Smooth muscle cell of the brain vasculature (primary cell): ENCODE results near the gene PAK1IP1.
A peak's percentile ranks its signal among the peaks of the same experiment; 100 is the strongest.
"Not testable (repeated sequence)": the region's sequence is repeated elsewhere in the genome, so short reads cannot be mapped to it uniquely, and the experiment has no call there.

Experiments used
- DNase-seq: peaks from one replicate; pipeline ENCODE4 v3.0.0-alpha.2; 2012; ENCODE audit warnings: low read depth, low spot score

Gene PAK1IP1

DNA sequence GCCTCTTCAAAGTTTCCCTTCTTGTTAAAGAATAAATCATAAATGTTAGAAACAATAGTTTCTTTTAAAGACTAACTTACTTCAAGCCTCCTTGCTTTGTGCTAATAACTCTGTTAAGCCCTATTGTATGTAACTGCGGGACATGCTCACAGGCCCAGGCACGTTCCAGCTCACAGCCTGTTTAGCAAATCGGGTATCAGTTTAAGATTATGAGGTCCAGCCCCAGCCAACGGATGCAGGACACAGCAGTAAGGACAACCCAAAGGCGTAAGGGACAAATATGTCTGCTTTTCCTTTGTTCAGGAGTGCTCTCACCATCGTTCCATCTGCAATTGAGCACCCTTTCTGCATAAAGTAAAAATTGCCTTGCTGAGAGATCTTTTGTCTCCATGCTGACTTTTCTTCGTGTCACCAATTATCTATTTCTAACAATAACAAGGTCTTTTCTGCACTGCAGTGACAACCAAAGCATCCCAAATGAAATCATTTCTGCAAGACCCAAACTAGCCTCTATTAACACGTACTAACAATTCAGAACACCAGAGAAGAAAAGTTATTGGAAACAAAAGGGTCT is 1.7 kb upstream of the PAK1IP1 start:
- DNase-seq, result no peak

DNA sequence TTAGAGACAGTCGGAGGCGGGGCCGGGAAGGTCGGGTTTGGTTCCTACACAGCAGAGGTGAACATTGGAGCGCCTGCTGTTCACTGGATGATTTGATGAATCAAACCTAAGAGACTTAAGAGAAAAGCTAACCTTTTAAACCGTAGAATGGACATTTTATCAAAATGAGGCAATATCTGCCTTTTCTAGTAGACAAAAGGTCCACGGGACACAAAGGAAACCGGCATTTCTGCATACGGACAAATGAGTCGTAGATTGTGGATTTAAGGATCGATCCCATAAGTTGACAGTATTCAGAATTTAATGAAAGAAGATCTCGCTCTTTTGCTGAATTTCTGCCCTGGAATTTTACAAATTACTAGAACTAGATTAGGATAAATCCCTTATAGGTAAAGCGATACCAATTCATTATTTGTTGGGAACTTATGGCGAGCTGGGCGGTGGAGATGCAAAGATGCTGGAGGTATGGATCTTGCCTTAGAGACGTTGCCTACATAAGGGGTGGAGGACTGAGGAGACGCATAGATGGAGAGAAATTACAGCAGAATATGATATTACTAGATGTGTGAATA is 400 bp downstream of the PAK1IP1 start:
- no peak for DNase-seq

DNA sequence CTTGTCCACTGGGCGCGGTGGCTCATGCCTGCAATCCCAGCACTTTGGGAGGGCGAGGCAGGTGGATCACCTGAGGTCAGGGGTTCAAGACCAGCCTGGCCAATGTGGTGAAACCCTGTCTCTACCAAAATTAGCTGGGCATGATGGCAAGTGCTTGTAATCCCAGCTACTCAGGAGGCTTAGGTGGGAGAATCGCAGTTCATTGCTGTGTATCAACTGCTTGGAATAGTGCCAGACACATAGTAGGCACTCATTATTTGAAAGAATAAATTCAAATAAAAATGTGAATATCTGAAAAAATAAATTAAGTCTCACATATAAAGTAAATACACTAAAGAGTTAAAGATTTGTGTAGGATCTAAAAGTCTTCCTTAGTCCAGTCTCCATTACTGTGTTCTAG is 1.9 kb downstream of the PAK1IP1 start:
- DNase-seq, result no peak

DNA sequence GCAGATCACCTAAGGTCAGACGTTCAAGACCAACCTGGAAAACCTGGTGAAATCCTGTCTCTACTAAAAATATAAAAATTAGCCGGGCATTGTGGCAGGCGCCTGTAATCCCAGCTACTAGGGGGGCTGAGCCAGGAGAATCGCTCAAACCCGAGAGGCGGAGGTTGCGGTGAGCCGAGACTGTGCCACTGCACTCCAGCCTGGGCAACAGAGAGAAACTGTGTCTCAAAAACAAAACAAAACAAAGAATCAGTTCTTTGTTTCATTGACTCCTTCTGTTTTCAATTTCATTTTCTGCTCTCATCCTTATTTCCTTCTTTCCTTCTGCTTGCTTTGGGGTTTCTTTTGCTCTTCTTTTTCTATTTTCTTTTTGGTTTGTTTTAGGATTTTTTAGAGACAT is 19.2 kb downstream of the PAK1IP1 start:
- DNase-seq, result no peak

DNA sequence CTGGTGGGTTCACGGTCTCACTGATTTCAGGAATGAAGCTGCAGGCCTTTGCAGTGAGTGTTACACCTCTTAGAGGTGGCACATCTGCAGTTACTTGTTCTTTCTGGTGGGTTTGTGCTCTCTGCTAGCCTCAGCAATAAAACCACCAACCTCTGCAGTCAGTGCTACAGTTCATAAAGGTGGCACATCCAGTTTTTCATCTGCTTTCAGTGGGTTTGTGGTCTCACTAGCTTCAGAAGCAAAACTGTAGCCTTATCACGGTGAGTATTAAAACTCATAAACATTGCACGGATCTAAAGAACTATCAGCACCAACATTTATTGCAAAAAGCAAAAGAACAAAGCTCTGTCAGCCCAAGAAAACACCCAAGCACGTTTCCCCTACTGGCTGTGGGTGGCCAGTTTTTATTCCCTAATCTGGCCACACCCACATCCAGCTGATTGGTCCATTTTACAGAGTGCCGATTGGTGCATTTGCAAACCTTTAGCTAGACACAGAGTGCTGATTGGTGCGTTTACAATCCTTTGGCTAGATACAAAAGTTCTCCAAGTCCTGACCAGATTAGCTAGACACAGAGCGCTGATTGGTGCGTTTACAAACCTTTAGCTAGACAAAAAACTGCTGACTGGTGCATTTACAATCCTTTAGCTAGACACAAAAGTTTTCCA is 24.7 kb downstream of the PAK1IP1 start:
- no peak for DNase-seq

DNA sequence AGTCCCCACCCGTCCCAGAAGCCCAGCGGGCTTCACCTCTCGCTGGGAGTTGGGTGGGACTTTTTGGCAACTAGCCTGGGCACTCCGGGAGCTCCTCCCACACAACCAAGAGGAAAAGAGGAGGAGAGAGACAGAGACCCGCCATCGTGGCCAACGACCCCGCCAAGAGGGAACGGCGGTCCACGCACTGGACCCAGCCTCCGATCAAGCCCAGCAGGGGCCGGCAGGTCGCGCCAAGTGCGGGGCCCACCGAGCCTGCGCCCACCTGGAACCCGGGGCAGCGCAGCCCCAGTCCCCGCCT is 25.1 kb downstream of the PAK1IP1 start:
- no peak for DNase-seq

DNA sequence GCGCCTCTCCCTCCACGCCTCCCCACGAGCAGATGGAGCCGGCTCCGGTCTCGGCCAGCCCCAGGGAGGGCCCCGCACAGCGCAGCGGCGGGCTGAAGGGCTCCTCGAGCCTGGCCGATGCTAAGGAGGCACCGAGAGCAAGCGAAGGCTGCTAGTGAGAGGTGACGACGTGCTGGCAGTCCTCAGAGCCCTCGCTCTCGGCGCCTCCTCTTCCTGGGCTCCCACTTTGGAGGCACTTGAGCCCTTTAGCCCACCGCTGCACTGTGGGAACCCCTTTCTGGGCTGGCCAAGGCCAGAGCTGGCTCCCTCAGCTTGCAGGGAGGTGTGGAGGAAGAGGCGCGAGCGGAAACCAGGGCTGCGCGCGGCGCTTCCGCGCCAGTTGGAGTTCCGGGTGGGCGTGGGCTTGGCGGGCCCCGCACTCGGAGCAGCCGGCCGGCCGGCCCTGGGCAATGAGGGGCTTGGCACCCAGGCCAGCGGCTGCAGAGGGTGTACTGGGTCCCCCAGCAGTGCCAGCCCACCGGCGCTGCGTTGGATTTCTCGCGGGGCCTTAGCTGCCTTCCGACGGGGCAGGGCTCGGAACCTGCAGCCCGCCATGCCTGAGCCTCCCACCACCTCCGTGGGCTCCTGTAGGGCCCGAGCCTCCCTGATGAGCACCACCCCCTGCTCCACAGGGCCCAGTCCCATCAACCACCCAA is 25.6 kb downstream of the PAK1IP1 start:
- no peak for DNase-seq

DNA sequence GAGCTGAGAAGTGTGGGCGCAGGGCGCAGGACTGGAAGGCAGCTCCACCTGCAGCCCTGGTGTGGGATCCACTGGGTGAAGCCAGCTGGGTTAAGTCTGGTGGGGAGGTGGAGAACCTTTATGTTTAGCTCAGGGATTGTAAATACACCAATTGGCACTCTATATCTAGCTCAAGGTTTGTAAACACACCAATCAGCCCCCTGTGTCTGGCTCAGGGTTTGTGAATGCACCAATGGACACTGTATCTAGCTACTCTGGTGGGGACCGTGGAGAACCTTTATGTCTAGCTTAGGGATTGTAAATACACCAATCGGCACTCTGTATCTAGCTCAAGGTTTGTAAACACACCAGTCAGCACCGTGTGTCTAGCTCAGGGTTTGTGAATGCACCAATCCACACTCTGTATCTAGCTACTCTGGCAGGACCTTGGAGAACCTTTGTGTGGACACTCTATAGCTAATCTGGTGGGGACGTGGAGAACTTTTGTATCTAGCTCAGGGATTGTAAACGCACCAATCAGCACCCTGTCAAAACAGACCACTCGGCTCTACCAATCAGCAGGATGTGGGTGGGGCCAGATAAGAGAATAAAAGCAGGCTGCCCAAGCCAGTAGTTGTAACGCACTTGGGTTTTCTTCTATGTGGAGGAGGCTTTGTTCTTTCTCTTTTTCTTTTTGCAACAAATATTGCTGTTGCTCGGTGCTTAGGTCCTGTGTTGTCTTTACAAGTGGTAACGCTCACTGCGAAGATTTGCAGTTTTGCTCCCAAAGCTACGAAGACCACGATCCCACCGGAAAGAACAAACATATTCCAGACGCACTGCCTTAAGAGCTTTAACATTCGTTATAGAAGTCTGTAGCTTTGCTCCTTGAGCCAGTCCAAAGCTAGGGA is 26.4 kb downstream of the PAK1IP1 start:
- DNase-seq, result not testable (repeated sequence)

DNA sequence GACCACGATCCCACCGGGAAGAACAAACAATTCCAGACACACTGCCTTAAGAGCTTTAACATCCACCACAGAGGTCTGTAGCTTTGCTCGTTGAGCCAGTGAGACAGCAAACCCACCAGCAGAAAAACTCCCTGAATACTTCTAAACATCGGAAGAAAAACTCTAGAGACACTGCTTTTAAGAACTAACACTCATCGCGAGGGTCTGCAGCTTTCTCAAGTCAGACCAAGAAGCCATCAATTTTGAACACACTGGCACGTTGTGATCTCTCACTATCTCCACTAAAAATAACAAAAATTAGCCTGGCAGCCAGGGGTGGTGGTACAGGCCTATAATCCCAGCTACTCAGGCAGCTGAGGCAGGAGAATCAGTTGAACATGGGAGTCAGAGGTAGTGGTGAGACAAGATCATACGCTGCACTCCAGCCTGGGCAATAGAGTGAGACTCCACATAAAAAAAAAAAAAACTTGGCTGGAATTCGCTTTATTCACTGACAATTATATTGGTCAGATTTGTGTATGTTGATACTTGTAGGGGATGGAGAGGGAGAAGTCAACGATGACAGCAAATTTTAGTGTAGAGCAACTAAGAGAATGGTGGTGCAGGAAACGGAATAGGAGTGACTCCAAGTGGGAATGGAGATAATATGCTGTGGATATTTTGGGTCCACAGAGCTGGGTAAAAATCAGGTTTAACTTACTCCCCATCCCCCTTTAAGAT is 27.2 kb downstream of the PAK1IP1 start:
- no peak for DNase-seq

DNA sequence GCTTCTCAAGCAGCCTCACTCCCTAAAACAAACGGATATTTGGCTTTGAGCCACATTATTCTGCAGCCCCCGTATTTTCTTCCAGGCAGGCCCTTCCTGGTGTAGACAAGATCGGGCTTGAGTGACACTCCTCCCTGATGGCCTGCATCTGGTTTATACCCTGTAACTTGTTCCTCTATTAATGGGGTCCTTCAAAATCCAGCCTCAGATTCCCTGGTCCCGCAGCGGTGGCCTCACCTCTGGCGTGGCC is 27.7 kb downstream of the PAK1IP1 start:
- no peak for DNase-seq

DNA sequence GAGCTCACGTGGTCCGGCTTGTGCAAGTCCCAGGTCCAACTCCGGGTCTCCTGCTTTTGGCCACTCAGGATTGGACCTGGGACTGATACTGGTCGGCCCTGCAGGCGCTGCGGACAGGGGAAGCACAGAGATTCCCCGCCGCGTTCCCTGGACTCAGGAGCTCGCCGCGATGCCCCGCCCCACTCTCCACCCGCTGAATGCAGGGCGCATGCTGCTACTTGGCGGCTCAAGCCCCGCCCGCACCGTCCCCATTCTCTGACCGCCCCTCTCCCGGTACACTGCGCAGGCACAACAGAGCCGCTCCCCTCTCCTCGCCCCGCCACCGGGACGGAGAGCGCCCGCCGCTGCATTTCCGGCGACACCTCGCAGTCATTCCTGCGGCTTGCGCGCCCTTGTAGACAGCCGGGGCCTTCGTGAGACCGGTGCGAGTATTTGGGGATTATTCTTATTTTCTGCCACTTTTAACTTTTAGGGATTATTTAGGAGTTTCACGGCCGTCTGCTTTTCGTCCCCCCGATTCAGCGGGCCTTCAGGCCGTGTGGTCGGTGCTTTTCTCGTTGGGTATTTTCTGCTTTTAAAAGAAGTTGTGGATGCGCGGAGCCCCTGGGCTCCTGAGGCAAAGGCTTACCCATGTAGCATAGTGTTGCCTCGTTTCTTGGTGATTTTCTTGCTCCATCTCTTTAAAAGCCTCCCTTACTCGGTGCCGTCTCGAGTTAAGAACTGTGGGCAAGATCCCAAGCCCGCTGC is 28.2 kb downstream of the PAK1IP1 start, which contains the start of gene TMEM14C:
Gene TMEM14C, plus strand, starts transcription at position 251 of the 747 bp plus-strand sequence. CDS start 1,544 bp downstream, outside the sequence.
- DNase-seq, result peak; percentile 94

DNA sequence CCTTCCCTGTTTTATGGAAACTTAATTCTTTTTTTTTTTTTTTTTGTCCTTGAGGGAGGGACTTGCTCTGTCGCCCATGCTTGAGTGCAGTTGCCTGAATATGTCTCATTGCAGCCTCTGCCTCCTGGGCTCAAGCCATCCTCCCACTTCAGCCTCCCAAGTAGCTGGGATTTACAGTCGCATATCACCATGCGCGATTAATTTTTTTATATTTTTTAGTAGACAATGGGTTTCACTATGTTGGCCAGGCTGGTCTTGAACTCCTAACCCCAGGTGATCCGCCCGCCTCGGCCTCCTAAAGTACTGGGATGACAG is 28.8 kb downstream of the PAK1IP1 start:
- DNase-seq, result no peak

DNA sequence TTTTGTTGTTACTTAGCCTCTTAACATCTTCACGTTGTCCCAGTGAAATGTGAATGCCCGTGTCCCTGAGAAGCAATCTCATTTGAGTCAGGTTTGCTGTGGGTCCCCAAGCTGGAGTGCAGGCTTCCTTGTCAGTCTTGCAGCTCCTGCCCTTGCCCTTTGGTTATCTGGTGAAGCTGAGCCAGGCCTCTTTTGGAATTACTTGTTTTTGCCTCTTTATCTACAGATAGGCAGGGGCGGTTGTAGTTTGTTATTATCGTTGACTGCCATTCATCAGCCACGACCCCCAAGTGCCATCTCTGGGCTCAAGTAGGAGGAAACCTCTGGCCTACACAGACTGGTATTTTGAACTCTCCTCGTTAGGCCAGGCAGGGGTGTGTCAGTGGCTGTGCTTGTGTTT is 30.3 kb downstream of the PAK1IP1 start:
- DNase-seq, result no peak

DNA sequence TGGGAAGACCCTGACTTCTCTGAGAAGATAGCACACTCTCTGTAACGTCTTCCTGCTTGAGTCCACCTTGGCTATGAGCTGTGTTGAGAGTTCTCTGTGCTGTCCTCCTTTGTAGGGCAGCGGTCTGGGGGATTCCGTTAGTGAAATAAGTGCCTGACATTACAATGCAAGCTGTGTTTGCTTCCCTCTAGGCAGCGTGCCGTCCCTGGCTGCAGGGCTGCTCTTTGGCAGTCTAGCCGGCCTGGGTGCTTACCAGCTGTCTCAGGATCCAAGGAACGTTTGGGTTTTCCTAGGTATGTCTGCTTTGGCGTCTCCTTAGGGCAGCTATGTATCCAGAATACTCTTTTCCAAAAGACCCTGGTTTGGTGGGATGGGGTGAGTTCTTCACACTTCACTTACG is 30.9 kb downstream of the PAK1IP1 start:
- no peak for DNase-seq

DNA sequence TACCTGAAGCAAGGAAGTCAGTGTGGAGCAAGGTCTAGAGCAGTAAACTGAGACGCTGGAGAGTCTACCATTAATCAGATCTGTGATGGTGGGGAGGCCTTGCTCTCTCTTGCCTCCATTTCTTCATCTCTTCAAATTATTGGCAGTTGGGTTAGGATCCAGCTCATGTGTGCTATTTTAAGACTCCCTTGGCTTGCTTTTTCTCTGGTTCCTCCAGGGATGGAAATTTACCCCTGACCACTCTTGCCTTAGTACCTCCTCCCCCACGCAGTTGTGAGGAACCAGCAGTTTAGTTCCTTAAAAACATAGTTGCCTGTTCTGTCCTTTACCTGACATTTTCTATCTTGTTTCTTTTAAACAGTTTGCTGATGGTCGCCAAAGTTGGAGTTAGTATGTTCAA is 35.5 kb downstream of the PAK1IP1 start:
- DNase-seq, result no peak

DNA sequence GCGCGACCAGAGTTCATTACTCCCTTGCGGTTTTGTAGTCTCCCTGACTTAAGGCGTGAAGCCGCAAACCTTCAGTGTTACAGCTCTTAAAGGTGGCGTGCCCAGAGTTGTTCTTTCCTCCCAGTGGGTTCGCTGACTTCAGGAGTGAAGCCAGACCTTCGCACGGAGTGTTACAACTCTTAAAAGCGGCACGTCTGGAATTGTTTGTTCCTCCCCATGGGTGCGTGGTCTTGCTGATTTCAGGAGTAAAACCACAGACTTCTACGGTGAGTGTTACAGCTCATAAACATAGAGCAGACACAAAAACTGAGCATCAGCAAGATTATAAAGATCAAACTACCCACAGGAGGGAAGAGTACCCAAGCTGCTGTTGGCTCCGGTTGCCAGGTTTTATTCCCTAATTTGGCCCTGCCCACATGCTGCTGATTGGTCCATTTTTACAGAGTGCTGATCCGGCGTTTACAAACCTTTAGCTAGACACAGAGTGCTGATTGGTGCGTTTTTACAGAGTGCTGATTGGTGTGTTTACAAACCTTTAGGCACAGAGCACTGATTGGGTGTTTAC is 38.5 kb downstream of the PAK1IP1 start:
- no peak for DNase-seq

DNA sequence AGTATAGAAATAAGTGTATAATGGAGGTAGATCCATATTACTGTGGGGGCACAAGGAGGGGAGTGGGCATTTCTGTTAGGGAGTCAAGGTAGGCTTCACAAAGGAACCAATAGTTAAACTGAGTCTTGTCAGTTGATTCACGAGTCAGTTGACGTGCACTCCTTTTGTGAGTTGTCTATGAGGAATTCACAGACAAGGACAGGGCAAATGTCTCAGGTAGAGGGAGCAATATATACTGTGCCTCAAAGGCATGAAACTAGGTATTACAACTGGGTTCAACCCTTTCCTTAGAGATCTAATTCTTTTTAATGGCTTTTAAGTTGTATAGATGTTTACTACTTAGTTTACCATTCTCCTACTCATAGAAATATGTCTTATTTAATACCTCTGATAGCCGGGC is 39.1 kb downstream of the PAK1IP1 start:
- no peak for DNase-seq

DNA sequence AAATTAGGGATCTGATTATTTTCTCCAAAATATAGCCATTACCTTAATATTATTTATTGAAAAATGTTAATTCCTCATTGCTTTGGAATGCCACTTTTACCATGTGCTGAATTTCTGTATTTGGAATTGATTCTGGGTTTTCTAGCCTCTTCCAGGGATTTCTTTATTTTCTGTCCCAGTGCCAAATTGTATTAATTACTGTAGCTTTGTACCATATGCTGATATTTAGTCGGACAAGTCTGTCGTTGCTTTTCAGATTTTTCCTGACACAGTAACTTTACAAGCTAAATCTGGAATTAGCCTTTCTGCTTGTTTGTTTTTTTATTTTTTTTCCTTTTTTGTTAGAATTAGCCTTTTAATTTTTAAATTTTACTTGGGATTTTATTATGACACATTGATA is 42.0 kb downstream of the PAK1IP1 start:
- no peak for DNase-seq

DNA sequence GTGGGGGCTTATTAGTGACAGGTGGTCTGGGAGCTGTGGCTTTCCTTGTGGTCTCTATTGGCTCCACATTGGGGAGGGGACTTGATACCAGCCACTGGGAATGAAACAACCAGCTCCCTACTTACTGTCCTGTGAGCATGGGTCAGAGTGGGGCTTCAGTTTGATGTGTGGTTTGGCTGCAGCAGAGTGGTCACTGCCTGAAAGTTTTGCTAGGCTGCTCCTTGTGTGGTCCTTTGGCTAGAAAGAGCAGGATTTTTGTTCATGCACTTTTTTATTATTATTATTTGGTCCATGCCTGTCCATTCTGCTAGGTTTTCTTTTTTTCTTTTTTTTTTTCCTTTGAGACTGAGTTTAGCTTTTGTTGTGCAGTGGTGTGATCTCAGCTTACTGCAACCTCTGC is 45.3 kb downstream of the PAK1IP1 start:
- no peak for DNase-seq

DNA sequence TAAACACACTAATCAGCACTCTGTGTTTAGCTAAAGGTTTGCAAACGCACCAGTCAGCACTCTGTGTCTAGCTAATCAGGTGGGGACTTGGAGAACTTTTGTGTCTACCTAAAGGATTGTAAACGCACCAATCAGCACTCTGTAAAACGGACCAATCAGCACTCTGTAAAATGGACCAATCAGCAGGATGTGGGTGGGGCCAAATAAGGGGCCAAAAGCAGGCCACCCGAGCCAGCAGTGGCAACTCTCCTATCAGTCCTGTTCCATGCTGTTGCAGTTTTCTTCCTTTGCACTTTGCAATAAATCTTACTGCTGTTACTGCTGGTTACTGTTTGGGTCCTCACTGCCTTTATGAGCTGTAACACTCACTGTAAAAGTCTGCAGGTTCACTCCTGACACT is 46.9 kb downstream of the PAK1IP1 start:
- not testable (repeated sequence) for DNase-seq

DNA sequence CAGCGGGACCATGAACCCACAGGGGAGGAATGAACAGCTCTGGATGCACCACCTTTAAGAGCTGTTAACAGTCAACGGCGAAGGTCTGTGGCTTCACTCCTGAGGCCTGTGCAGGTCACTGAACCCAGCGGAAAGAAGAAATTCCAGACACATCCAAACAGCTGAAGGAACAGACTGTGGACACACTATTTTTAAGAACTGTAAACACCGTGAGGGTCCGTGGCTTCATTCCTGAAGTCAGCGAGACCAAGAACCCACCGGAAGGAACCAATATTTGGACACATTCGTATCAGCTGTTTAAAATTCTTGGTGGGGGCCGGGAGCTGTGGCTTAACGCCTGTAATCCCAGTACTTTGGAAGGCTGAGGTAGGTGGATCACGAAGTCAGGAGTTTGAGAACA is 47.5 kb downstream of the PAK1IP1 start:
- no peak for DNase-seq
